A673 (cell line): ENCODE results near the gene GADD45A. TPM values are rescaled to one million over a fixed set of nuclear protein-coding genes. Genes with fewer than 3 reads are reported as not detected.

Experiments used
- BruUV-seq: library from RNA; stranded (reverse); fragments of 400-500 nt; replicated peaks from 2 replicates; lab custom pipeline; 2021; lab: Mats Ljungman, UMichigan
- CTCF ChIA-PET: fragments of 300-600 bp; sonication (Branson Sonifier 250); formaldehyde crosslinking; loops from one replicate; lab custom pipeline; 2022; ENCODE audit warnings: antibody characterized with exemption; lab: Charles Lee
- POLR2A ChIA-PET: fragments of 300-600 bp; sonication (Branson Sonifier 250); formaldehyde crosslinking; loops from one replicate; lab custom pipeline; 2022; ENCODE audit warnings: antibody characterized with exemption; ENCODE audit not compliant: low non-redundant PET; lab: Charles Lee
- DNase-seq: peaks from one replicate; pipeline ENCODE4 v3.0.0-alpha.2; 2015; ENCODE audit warnings: low spot score
- H3K27ac ChIP-seq: fragments of 200-600 bp; sonication (generic); 2 replicates; pipeline ENCODE4 v1.5.1; 2016; ENCODE audit warnings: mixed run types, low read depth, mild to moderate bottlenecking, mixed read lengths, antibody characterized with exemption, low read length; ENCODE audit not compliant: poor library complexity, severe bottlenecking
- H3K27me3 ChIP-seq: fragments of 200-600 bp; sonication (generic); replicated peaks from 2 replicates; pipeline ENCODE4 v1.6.1; 2017; ENCODE audit warnings: mixed run types, low read depth, mild to moderate bottlenecking, mixed read lengths, antibody characterized with exemption, low read length; ENCODE audit not compliant: insufficient read depth, poor library complexity
- H3K36me3 ChIP-seq: fragments of 200-600 bp; sonication (generic); 2 replicates; pipeline ENCODE4 v1.6.1; 2016; ENCODE audit warnings: mixed run types, mild to moderate bottlenecking, mixed read lengths, antibody characterized with exemption, low read length; ENCODE audit not compliant: insufficient read depth, poor library complexity, severe bottlenecking
- H3K4me1 ChIP-seq: fragments of 200-600 bp; sonication (generic); 2 replicates; pipeline ENCODE4 v1.6.1; 2017; ENCODE audit warnings: mixed run types, mild to moderate bottlenecking, mixed read lengths, antibody characterized with exemption, low read length; ENCODE audit not compliant: insufficient read depth, poor library complexity, severe bottlenecking
- H3K4me3 ChIP-seq: fragments of 200-600 bp; sonication (generic); 2 replicates; pipeline ENCODE4 v1.5.1; 2016; ENCODE audit warnings: low read depth, mixed run types, mild to moderate bottlenecking, mixed read lengths, low read length; ENCODE audit not compliant: poor library complexity, severe bottlenecking
- H3K9me3 ChIP-seq: fragments of 200-600 bp; sonication (generic); 2 replicates; pipeline ENCODE4 v1.6.1; 2016; ENCODE audit warnings: mixed run types, low read depth, mild to moderate bottlenecking, mixed read lengths, antibody characterized with exemption, low read length; ENCODE audit not compliant: poor library complexity, severe bottlenecking
- CTCF ChIP-seq: fragments of 300-800, 200-600 bp; sonication (generic); conservative IDR thresholded peaks from 2 replicates; pipeline ENCODE4 v1.5.1; 2017; ENCODE audit warnings: low read depth, mild to moderate bottlenecking, antibody characterized with exemption, low read length, moderate library complexity, mixed read lengths
- EZH2 ChIP-seq: fragments of 200-600 bp; sonication (generic); IDR thresholded peaks from 2 replicates; pipeline ENCODE4 v1.6.1; 2017; ENCODE audit warnings: borderline replicate concordance, low read depth, mild to moderate bottlenecking, mixed read lengths, antibody characterized with exemption, low read length; ENCODE audit not compliant: poor library complexity, severe bottlenecking
- intact Hi-C: fragments of 100-400 bp; cut with micrococcal nuclease; formaldehyde crosslinking; loops from one replicate; pipeline ENCODE4 v1.10.0; 2022; ENCODE audit not compliant: unreplicated experiment
- total RNA-seq: library from RNA; stranded (reverse); gene quantifications from 2 replicates; pipeline ENCODE4 v1.2.3, GENCODE V29; 2021

Gene GADD45A
- total RNA-seq, 1 experiment from 2014 or later: 39.7 TPM

DNA sequence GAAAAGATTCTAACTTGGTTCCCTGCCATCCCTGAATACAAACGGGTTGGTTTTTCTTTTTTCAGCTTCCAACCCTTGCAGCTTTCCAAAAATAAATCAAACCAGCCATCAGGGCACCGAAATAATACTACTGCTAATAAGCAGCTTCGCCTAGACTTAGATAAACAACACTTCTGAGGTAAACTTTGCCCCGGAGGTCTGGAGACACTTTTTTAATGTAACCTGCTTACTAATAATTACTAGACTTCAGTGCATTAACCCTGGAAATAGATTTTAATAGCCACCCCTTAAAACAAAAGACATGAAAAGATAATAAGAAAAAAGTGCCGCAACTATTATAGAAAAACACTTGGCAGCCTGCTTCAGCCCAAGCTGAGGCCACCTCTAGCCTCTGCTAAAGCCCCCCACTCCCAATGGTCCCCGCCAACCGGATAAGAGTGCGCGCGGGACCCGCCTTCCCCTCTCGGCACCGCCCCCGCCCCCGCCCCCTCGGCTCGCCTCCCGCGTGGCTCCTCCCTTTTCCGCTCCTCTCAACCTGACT, 405 bp upstream of the GADD45A start:
- TF ChIP-seq EZH2 (no peak), CTCF (no peak)
- Histone ChIP-seq H3K9me3 (no peaks in the 10 kb centered on the region), H3K27ac (no peak overlapping the region), H3K4me3 (peak overlapping the region; percentile 82), H3K27me3 (no peaks in the 10 kb centered on the region), H3K4me1 (peaks cover 29% of the 10 kb centered on the region), H3K36me3 (peaks cover 27% of the 10 kb centered on the region)
- CTCF ChIA-PET: interaction anchor here (0.6 to 2.7 kb wide), 3 partner anchors 21 to 107 kb away, joined by 4 to 14 read pairs (median 4); no protein-coding TSS in a partner anchor
- intact Hi-C loops: loop anchor here (2.0 to 10.0 kb wide), 3 partner anchors 124 to 150 kb away; partner anchors contain the start of gene GNG12
- POLR2A ChIA-PET: interaction anchor here (0.6 to 0.7 kb wide), 3 partner anchors 15 to 152 kb away, joined by 3 to 9 read pairs (median 4); no protein-coding TSS in a partner anchor
- no peak for DNase-seq
- BruUV-seq: TSS peak; percentile 85

- Histone ChIP-seq H3K27me3 (no peaks in the 10 kb centered on the region), H3K9me3 (no peaks in the 10 kb centered on the region), H3K36me3 (peaks cover 31% of the 10 kb centered on the region), H3K4me3 (peak overlapping the region; percentile 82), H3K27ac (peak overlapping the region; percentile 98), H3K4me1 (peaks cover 29% of the 10 kb centered on the region)
- intact Hi-C loops: loop anchor here (2.0 to 10.0 kb wide), 5 partner anchors 51 to 151 kb away; partner anchors contain the start of gene GNG12
- ChIA-PET POLR2A (interaction anchor here (0.6 kb wide), 3 partner anchors 145 to 153 kb away, joined by 3 to 9 read pairs (median 4); no protein-coding TSS in a partner anchor), CTCF (interaction anchor here (0.6 to 2.7 kb wide), 2 partner anchors 74 to 108 kb away, joined by 4 to 14 read pairs; no protein-coding TSS in a partner anchor)
- DNase-seq: peak; percentile 44
- no peak for TF ChIP-seq EZH2
- BruUV-seq: no TSS peak
Measured at GRCh38 chr1:67685558-67686266, 711 bp downstream of the GADD45A start.

DNA sequence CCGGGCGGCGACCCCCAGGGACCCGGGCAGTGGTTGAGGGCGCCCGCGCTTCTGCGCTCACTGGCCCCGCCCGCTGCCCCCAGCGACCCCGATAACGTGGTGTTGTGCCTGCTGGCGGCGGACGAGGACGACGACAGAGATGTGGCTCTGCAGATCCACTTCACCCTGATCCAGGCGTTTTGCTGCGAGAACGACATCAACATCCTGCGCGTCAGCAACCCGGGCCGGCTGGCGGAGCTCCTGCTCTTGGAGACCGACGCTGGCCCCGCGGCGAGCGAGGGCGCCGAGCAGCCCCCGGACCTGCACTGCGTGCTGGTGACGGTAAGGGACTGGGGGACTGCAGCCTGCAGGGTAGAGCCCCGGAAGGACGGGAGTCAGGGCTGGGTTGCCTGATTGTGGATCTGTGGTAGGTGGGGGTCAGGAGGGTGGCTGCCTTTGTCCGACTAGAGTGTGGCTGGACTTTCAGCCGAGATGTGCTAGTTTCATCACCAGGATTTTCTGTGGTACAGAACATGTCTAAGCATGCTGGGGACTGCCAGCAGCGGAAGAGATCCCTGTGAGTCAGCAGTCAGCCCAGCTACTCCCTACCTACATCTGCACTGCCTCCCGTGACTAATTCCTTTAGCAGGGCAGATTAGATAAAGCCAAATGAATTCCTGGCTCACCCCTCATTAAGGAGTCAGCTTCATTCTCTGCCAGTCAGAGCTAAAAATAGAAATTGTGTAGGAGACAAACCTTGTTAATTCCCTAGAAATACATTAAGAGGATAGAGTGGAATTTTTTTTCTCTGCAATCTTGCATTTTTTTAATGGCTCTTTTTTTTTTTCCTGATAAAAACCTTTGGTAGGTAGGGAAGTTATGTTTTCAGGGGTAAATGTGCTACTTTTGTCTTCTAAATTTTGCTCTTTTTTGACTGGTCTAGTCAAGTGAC, 1.5 kb downstream of the GADD45A start:
- peak overlapping the region; percentile 98 for H3K27ac ChIP-seq

More for the DNA sequence above, 1.5 kb downstream of the GADD45A start:
- no peaks in the 10 kb centered on the region for H3K9me3 ChIP-seq
- POLR2A ChIA-PET: interaction anchor here (0.7 kb wide), 1 partner anchor 1511 kb away, joined by 3 read pairs; no protein-coding TSS in a partner anchor
- peaks cover 29% of the 10 kb centered on the region for H3K4me1 ChIP-seq
- no peaks in the 10 kb centered on the region for H3K27me3 ChIP-seq
- TF ChIP-seq CTCF: 0 out of 2 replicates have a peak, but pooled peaks have one; percentile 10
- TF ChIP-seq EZH2: no peak
- H3K4me3 ChIP-seq: peak overlapping the region; percentile 82
- H3K36me3 ChIP-seq: peaks cover 31% of the 10 kb centered on the region
- intact Hi-C loops: loop anchor here (2.0 to 10.0 kb wide), 3 partner anchors 50 to 148 kb away; partner anchors contain the start of gene GNG12
- CTCF ChIA-PET: interaction anchor here (0.5 to 2.7 kb wide), 3 partner anchors 15 to 80 kb away, joined by 3 to 14 read pairs (median 4); no protein-coding TSS in a partner anchor
- no TSS peak for BruUV-seq
- peak; percentile 96 for DNase-seq
